MM.1S (cell line): Measurements from ENCODE around the gene SAMD9L.

Experiments used
- DNase-seq: peaks from one replicate; pipeline ENCODE4 v3.0.0-alpha.2; 2015
- H2AFZ ChIP-seq: fragments of 300-600 bp; sonication (generic); 2 replicates; pipeline ENCODE4 v1.6.0; 2016; ENCODE audit warnings: antibody characterized with exemption, low read length
- H3F3A ChIP-seq: fragments of 300-600 bp; sonication (generic); 2 replicates; pipeline ENCODE4 v1.6.1; 2016; ENCODE audit warnings: mild to moderate bottlenecking, antibody characterized with exemption, low read length, moderate library complexity, mixed read lengths; ENCODE audit not compliant: insufficient read depth
- H3K27ac ChIP-seq: fragments of 300-600 bp; sonication (generic); 2 replicates; pipeline ENCODE4 v1.5.1; 2016; ENCODE audit warnings: mild to moderate bottlenecking, low read length
- H3K27me3 ChIP-seq: fragments of 300-600 bp; sonication (generic); replicated peaks from 2 replicates; pipeline ENCODE4 v1.6.0; 2016; ENCODE audit warnings: low read length; ENCODE audit not compliant: insufficient read depth
- H3K36me3 ChIP-seq: fragments of 300-600 bp; sonication (generic); replicated peaks from 2 replicates; pipeline ENCODE4 v1.6.1; 2016; ENCODE audit warnings: mild to moderate bottlenecking, low read length, mixed read lengths; ENCODE audit not compliant: insufficient read depth
- H3K4me1 ChIP-seq: fragments of 300-600 bp; sonication (generic); 2 replicates; pipeline ENCODE4 v1.6.1; 2016; ENCODE audit warnings: low read length, mixed read lengths
- H3K4me2 ChIP-seq: fragments of 300-600 bp; sonication (generic); 2 replicates; pipeline ENCODE4 v1.6.0; 2016; ENCODE audit warnings: low read depth, low read length
- H3K4me3 ChIP-seq: fragments of 300-600 bp; sonication (generic); 2 replicates; pipeline ENCODE4 v1.5.1; 2016; ENCODE audit warnings: low read length, mixed read lengths
- H3K79me2 ChIP-seq: fragments of 300-600 bp; sonication (generic); 2 replicates; pipeline ENCODE4 v1.6.1; 2016; ENCODE audit warnings: mixed run types, low read length, mixed read lengths
- H3K9ac ChIP-seq: fragments of 300-600 bp; sonication (generic); 2 replicates; pipeline ENCODE4 v1.6.1; 2016; ENCODE audit warnings: low read length, mixed read lengths
- H3K9me2 ChIP-seq: fragments of 300-600 bp; sonication (generic); replicated peaks from 2 replicates; pipeline ENCODE4 v1.6.1; 2016; ENCODE audit warnings: mild to moderate bottlenecking, low read length, mixed read lengths; ENCODE audit not compliant: insufficient read depth
- H3K9me3 ChIP-seq: fragments of 300-600 bp; sonication (generic); replicated peaks from 2 replicates; pipeline ENCODE4 v1.6.1; 2016; ENCODE audit warnings: mild to moderate bottlenecking, low read length, mixed read lengths; ENCODE audit not compliant: insufficient read depth
- H4K20me1 ChIP-seq: fragments of 300-600 bp; sonication (generic); 2 replicates; pipeline ENCODE4 v1.6.1; 2016; ENCODE audit warnings: mild to moderate bottlenecking, low read length, moderate library complexity, mixed read lengths; ENCODE audit not compliant: insufficient read depth
- EZH2 ChIP-seq: fragments of 300-600 bp; sonication (generic); optimal IDR thresholded peaks from 2 replicates; pipeline ENCODE3; 2017; ENCODE audit warnings: low read depth, mild to moderate bottlenecking, antibody characterized with exemption, low read length, mixed read lengths
- EZH2phosphoT487 ChIP-seq: fragments of 300-600 bp; sonication (generic); IDR thresholded peaks from 2 replicates; pipeline ENCODE4 v1.6.1; 2018; ENCODE audit warnings: antibody characterized with exemption, low read length
- TF ChIP-seq, protein P1 (sequence below): fragments of 300-600 bp; sonication (generic); IDR thresholded peaks from 2 replicates; pipeline ENCODE4 v1.5.1; 2016; ENCODE audit warnings: antibody characterized with exemption, low read length, mixed read lengths

SAMD9L gene

GRCh38 chr7:93146036-93146435, 2.1 kb downstream of the SAMD9L start:
- H3K4me3 ChIP-seq = peak overlapping the region; percentile 73

GRCh38 chr7:93145354-93145753, 2.8 kb downstream of the SAMD9L start:
- H3F3A ChIP-seq = peaks cover 14% of the 10 kb centered on the region
- H3K9me3 ChIP-seq = no peaks in the 10 kb centered on the region
- H3K9ac ChIP-seq = no peak overlapping the region
- no peak overlapping the region for H3K4me2 ChIP-seq
- H3K79me2 ChIP-seq = peaks cover 35% of the 10 kb centered on the region
- no peaks in the 10 kb centered on the region for H3K27me3 ChIP-seq
- no peak overlapping the region for H3K27ac ChIP-seq
- DNase-seq = no peak
- no peak overlapping the region for H3K4me3 ChIP-seq
- peaks cover 12% of the 10 kb centered on the region for H3K4me1 ChIP-seq
- no peaks in the 10 kb centered on the region for H4K20me1 ChIP-seq
- peaks cover 23% of the 10 kb centered on the region; the same call in 1 of the 2 replicates for H3K36me3 ChIP-seq
- H2AFZ ChIP-seq = no peak overlapping the region
- H3K9me2 ChIP-seq = no peaks in the 10 kb centered on the region
- TF ChIP-seq, protein P1, sequence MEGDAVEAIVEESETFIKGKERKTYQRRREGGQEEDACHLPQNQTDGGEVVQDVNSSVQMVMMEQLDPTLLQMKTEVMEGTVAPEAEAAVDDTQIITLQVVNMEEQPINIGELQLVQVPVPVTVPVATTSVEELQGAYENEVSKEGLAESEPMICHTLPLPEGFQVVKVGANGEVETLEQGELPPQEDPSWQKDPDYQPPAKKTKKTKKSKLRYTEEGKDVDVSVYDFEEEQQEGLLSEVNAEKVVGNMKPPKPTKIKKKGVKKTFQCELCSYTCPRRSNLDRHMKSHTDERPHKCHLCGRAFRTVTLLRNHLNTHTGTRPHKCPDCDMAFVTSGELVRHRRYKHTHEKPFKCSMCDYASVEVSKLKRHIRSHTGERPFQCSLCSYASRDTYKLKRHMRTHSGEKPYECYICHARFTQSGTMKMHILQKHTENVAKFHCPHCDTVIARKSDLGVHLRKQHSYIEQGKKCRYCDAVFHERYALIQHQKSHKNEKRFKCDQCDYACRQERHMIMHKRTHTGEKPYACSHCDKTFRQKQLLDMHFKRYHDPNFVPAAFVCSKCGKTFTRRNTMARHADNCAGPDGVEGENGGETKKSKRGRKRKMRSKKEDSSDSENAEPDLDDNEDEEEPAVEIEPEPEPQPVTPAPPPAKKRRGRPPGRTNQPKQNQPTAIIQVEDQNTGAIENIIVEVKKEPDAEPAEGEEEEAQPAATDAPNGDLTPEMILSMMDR = no peak
- TF ChIP-seq EZH2phosphoT487 = no peak
- no peak for TF ChIP-seq EZH2

More at GRCh38 chr7:93146036-93146435, 2.1 kb downstream of the SAMD9L start:
- H2AFZ ChIP-seq = no peak overlapping the region
- peak overlapping the region; percentile 47; the same call in 1 of the 2 replicates for H3K9ac ChIP-seq
- peaks cover 14% of the 10 kb centered on the region for H3F3A ChIP-seq
- H3K36me3 ChIP-seq = peaks cover 19% of the 10 kb centered on the region; the same call in 1 of the 2 replicates
- peaks cover 12% of the 10 kb centered on the region for H3K4me1 ChIP-seq
- no peak for DNase-seq
- TF ChIP-seq, protein P1 = no peak
- TF ChIP-seq EZH2phosphoT487 (no peak), EZH2 (no peak)
- H3K79me2 ChIP-seq = peaks cover 35% of the 10 kb centered on the region
- H4K20me1 ChIP-seq = no peaks in the 10 kb centered on the region
- no peaks in the 10 kb centered on the region for H3K9me3 ChIP-seq
- no peaks in the 10 kb centered on the region for H3K9me2 ChIP-seq
- H3K27ac ChIP-seq = peak overlapping the region; percentile 67; the same call in 1 of the 2 replicates
- no peaks in the 10 kb centered on the region for H3K27me3 ChIP-seq
- H3K4me2 ChIP-seq = peak overlapping the region; percentile 79

- DNase-seq = no peak
- TF ChIP-seq EZH2phosphoT487 (no peak), EZH2 (no peak)
- TF ChIP-seq, protein P1 = no peak
- peaks cover 31% of the 10 kb centered on the region; the same call in 1 of the 2 replicates for H3K36me3 ChIP-seq
- H3K27me3 ChIP-seq = no peaks in the 10 kb centered on the region
- no peaks in the 10 kb centered on the region for H3K9me2 ChIP-seq
- no peak overlapping the region for H3K4me2 ChIP-seq
- H3F3A ChIP-seq = peaks cover 3% of the 10 kb centered on the region; the same call in 1 of the 2 replicates
- H4K20me1 ChIP-seq = no peaks in the 10 kb centered on the region
- no peak overlapping the region for H3K4me3 ChIP-seq
- peaks cover 7% of the 10 kb centered on the region for H3K4me1 ChIP-seq
- H3K9ac ChIP-seq = no peak overlapping the region
- peaks cover 25% of the 10 kb centered on the region for H3K79me2 ChIP-seq
- H3K27ac ChIP-seq = no peak overlapping the region
- H3K9me3 ChIP-seq = no peaks in the 10 kb centered on the region
- no peak overlapping the region for H2AFZ ChIP-seq
Measured at GRCh38 chr7:93142127-93142526, 6.1 kb downstream of the SAMD9L start.
